ENCODE measurements around the gene MEMO1.
"Not testable (repeated sequence)": the region's sequence is repeated elsewhere in the genome, so short reads cannot be mapped to it uniquely, and the experiment has no call there.

MEMO1 gene

DNA sequence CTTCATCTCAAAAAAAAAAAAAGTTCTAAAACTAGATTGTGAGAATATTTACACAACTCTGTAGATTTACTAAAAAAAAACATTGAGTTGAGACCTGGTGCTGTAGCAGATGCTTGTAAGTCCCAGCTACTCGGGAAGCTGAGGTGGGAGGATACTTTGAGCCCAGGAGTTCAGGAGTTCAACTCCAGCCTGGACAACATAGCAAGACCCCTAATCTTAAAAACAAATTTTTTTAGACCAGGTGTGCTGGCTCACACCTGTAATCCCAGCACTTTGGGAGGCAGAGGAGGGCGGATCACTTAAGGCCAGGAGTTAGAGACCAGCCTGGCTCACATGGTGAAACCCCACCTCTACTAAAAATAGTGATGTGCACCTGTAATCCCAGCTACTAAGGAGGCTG lies 108.9 kb downstream of the MEMO1 start:
- no peak for DNase-seq

DNA sequence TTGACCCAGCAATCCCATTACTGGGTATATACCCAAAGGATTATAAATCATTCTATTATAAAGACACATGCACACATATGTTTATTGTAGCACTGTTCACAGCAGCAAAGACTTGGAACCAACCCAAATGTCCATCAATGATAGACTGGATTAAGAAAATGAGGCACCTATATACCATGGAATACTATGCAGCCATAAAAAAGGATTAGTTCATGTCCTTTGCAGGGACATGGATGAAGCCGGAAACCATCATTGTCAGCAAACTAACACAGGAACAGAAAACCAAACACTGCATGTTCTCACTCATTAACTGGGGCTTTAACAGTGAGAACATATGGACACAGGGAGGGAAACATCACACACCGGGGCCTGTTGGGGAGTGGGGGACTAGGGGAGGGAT lies 110.7 kb downstream of the MEMO1 start:
- not testable (repeated sequence) for DNase-seq

DNA sequence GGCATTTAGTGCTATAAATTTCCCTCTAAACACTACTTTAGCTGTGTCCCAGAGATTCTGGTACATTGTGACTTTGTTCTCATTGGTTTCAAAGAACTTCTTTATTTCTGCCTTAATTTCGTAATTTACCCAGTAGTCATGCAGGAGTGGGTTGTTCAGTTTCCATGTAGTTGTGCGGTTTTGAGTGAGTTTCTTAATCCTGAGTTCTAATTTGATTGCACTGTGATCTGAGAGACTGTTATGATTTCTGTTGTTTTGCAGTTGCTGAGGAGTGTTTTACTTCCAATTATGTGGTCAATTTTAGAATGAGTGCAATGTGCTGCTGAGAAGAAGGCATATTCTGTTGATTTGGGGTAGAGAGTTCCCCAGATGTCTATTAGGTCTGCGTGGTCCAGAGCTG lies 112.5 kb downstream of the MEMO1 start:
- not testable (repeated sequence) for DNase-seq

DNA sequence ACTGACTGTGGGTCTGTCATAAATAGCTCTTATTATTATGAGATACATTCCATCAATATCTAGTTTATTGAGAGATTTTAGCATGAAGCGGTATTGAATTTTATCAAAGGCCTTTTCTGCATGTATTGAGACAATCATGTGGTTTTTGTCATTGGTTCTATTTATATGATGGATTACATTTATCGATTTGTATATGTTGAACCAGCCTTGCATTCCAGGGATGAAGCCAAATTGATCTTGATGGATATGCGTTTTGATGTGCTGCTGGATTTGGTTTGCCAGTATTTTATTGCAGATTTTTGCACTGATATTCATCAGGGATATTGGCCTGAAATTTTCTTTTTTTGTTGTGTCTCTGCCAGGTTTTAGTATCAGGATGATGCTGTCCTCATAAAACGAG lies 113.5 kb downstream of the MEMO1 start:
- DNase-seq: not testable (repeated sequence)

DNA sequence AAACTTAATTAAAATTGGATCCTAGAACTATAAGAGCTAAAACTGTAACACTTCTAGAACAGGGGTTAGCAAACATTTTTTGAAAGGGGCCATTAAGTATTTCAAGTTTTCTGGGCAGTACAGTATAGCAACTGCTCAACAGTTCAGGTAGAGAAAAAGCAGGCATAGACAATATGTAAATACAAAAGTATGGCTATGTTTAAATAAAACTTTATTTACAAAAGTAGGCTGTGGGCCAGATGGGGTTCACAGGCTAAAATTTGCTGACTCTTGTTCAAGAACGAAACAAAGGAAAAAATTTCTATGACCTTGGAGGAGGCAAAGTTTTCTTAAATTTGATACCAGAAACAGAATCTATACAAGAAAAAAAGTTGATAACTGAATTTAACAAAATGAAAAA lies 114.5 kb downstream of the MEMO1 start:
- no peak for DNase-seq

DNA sequence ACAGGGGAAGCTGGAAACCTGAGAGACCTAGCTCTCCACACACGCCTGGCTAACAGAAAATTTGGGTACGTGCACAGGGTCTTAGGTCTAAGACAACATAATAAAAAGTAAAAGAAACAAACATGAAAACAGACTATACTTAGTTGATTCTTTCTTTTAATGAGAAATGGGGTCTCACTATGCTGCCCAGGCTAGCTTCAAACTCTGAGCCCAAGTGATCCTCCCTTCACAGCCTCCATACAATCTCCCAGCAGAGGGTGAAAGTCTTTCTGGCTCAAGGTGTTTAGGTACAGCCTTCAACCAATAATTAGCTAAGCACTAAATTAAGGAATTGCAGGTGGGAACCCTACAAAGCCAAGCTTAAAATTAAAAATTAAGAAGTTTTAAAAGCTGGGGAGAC lies 116.2 kb downstream of the MEMO1 start:
- no peak for DNase-seq

DNA sequence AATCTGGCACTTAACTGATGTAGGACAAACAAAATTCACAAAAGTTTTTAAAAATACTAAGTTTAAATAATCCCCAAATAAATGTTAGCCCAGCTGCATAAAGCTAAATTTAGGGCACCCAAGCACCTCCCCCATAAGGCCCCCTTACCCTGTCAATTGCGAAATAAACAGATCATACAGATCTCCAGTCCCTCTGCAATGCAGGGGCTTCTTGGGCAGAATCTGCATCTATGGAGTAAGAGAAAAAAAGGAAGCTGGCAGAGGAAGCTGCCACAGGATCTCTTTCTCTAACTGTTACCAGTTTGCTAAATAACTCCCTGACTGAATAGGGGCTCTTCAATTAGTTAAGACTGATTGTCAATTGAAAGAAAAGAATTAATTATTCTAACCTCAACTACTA lies 117.7 kb downstream of the MEMO1 start:
- no peak for DNase-seq

DNA sequence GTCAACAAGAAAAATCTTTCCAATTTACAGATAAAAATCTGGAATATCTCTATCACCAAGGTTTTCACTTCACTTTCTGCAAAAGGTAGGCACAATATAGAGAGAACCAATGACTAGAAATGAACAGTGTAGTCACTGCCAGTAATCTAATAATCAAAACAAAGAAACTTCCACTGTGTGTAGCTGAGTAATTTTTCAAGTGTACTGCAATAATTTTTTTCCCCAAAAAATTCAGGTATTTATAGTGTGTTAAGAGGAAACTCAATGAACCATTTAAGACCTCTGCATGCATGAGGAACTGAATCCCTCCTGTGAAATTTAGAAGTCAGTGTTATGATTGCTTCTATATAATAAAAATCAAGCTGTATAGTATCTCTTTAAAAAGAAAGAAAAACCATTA lies 121.8 kb downstream of the MEMO1 start:
- no peak for DNase-seq

DNA sequence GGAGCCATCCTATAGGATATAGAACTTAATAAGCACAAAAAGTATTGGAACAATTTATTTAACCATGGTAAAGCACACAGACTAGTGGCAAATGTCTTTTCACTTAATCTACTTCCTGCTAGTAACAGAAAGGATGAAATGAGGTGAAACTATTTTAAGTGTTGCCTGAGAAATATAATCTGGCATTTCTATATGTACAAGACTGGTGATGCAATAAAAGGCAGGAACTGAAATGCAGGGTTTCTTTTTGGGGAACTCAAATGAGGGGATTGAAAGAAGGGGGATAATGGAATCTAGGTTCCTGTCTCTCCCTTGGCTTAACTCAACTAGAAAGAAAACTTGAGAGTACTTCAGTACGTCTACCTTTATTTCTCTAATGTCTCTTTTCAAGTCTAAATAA lies 122.3 kb downstream of the MEMO1 start:
- no peak for DNase-seq

DNA sequence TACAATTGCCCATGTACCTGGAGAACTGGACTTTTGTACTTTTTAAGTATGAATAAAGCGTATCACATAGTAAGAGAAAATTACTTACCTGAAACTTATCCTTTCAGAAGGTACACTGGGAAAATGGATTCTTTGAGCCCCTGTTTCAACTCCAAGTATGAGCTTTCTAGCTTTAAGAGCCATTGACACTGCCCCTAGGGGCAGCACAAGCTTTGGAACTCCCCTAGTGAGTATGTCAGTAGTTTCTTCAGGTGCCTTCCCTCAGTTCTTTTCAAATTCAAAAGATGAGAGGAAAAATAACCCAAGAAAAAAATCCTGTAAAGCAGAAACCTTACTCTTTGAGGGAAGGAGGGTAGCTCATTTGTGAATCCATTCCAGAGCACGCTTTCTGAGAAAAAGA lies 124.1 kb downstream of the MEMO1 start:
- DNase-seq: no peak

DNA sequence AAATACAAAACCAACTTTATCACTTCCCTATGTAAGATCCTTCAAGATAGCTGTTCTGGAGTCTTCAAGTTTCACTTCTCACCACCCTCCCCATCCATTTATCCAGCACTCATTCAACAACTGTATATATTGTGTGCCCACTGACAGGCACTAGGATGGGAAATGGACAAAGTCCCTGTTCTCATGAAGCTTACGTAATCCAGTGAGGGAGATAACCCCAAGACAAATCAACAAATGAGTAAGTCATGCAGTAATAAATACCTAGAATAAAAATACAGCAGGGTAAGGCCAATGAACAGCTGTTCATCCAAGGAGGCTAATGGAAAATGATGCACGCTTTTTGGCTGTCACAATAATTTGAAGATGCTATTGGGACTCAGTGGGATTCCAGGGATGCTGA lies 133.8 kb downstream of the MEMO1 start:
- DNase-seq: no peak

DNA sequence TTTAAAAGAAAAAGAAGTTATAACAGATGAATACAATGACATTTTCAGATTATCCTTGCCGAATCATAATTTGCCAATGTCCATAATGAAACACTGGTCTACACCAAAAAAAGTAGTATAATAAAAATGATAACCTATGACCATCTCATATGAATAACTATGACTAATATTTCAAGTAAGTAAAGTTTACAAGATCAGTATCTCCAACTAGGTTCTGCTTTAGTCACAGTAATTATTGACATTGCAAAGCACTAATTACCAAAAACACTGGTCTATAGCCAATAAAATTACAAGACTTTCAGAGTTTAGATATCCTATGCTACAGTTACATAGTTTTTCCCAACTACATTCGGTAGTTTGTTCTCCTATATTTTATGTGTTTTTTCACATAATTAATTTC lies 136.7 kb downstream of the MEMO1 start:
- no peak for DNase-seq

DNA sequence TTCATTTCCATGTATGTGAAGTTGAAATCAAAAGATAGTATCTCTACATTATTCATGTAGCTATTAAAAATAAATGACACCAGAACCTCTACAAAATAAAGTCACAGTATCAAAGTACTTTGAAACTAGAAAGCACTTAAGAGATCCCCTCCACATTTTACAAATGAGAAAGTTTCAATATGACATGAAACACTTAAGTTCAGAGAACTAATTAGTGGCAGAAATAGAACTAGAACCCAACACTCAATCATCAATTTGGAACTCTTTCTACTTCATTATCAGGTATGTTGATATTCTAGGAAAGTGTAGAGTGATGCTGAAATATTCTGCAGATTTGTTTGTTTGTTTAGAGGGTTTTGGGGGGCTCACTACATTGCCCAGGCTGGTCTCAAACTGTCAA lies 145.6 kb downstream of the MEMO1 start:
- no peak for DNase-seq

DNA sequence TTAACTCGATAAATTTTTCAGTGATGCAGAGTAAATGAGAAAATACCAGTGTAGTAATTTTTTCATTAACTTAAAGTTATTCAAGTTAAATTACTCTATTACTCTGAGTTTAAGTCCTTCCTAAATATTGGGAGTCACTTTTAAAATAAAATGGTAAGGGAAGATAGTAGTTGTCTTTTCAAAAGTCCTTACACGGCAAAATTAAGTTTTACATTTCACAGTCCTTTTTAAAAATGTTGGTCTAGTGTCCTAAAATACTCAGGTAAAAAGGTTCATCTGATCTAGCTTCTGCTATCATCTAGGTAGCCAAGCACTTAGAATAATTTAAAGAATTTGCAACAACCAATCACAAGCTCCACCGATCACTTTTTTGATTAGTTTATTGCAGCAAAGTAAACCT lies 146.9 kb downstream of the MEMO1 start:
- no peak for DNase-seq

DNA sequence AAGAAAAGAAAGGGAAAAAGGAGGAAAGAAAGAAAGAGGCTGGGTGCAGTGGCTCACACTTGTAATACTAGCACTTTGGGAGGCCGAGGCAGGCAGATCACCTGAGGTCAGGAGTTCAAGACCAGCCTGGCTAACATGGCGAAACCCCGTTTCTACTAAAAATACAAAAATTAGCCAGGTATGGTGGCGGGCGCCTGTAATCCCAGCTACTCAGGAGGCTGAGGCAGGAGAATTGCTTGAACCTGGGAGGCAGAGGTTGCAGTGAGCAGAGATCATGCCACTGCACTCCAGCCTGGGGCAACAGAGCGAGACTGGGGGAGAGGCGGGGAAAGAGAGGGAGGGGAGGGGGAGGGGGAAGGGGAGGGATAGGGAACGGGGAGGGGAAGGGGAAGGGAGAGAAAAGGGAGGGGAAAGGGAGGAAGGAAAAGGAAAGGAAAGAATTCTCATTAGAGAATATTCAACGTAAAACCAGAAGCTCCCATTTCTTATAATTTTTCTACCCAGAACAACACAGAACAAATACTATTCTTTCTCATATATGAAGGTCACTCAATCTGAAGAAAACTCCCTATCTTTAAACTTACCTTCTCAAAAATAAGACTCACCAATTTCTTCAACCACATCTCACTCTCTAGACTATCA lies 147.7 kb downstream of the MEMO1 start:
- not testable (repeated sequence) for DNase-seq

DNA sequence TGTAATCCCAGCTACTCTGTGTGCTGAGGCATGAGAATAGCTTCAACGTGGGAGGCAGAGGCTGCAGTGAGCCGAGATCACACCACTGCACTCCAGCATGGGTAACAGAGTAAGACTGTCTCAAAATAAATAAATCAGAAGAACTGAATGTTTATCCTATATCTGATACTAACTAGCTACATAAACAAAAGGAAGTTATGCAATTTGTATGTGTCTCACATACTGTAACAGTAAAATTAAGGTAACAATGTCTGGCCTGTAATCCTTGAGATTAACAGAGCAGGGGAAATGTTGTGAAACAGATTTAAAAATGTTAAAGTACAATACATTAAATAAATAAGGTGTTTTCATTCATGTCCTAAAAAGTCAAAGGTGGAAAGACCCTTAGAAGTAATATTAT lies 150.8 kb downstream of the MEMO1 start:
- DNase-seq: no peak

DNA sequence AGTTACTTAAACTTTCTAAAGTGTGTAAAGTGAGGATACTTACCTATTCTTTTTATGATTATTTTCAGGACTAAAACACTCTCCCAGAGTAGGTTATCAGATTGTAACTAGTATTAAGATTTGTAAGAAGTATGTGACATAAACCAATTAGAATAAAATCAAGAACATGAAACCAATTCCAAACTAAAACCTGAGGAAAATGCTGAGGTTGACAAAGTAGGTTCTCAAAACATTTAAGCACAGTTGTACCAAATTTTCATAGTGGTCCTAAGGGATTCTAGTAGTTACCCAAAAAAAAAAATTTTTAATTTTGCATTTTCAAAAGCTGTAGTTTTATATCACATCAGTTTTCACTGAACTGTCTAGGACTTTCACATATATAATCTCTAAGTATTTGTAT lies 157.3 kb downstream of the MEMO1 start:
- no peak for DNase-seq

DNA sequence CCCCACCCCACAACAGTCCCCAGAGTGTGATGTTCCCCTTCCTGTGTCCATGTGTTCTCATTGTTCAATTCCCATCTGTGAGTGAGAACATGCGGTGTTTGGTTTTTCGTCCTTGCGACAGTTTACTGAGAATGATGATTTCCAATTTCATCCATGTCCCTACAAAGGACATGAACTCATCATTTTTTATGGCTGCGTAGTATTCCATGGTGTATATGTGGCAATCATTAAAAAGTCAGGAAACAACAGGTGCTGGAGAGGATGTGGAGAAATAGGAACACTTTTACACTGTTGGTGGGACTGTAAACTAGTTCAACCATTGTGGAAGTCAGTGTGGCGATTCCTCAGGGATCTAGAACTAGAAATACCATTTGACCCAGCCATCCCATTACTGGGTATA lies 168.7 kb downstream of the MEMO1 start:
- not testable (repeated sequence) for DNase-seq

DNA sequence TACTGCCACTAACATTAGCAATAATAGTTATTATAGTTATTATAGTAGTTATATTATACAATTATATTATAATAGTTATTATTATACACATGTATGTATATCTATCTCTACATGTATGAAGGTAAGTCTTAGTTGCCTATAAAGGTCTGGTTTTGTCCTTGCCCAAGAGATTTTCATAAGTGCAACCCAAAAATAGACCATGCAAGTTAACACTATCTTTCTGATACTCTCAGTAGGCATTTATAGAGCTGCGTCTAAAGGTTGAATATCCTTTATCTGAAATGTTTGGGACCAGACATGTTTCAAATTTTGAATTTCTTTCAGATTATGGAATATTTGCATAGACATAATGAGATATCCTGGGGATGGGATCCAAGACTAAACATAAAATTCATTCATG lies 175.4 kb downstream of the MEMO1 start:
- DNase-seq: no peak

DNA sequence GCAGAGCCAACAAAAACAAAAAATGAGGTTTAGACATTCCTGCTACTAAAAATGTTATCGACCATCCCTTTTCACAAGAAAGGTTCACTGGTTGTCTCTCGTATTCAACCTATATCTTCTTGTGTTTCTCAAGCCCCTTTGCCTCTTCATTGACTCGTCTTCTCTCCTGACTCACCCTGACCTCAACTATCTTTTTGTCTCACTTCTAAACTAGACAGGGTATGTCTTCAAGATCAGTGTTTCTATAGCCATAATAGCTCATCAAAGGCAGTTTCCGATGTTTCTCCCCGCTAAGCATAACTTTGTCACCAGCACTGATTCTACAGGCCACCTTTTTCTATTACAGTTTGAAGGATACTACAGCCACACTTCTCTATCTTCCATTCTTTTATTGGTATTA lies 178.4 kb downstream of the MEMO1 start:
- no peak for DNase-seq

DNA sequence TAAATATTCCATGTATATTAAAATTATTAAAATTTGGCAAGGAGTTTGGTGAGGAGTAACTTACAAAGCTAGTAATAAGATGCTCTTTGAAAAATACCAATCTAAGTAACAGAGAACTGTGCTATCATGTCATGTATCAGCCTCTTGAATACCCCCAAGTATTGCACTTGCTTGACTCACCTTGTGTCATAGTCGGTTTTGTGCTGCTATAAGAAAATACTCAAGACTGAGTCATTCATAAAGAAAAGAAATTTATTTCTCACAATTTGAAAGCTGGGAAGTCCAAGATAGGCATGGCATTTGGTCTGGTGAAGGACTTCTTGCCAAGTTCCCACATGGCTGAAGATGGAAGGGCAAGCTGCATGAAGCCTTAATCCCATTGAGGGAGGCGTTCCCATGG lies 179.2 kb downstream of the MEMO1 start:
- DNase-seq: no peak

DNA sequence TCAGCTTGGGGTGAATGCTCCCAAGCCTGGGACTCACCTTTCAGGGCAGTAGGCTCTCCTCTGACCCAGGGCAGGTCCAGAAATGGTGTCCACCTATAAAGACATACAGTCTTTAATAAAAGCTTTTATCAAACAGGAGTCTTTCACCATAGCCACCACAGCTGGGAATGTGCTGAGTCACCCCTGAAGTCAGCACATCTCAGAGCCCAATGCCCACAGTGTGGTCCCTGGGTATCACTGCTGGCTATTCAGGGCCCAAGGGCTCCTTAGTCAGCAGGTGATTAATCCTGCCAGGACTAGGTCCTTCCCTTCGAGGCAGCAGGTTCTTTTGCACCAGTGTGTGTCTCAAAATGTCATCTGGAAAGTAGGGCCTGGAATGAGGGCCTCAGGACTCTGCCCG lies 181.9 kb downstream of the MEMO1 start:
- DNase-seq: no peak

DNA sequence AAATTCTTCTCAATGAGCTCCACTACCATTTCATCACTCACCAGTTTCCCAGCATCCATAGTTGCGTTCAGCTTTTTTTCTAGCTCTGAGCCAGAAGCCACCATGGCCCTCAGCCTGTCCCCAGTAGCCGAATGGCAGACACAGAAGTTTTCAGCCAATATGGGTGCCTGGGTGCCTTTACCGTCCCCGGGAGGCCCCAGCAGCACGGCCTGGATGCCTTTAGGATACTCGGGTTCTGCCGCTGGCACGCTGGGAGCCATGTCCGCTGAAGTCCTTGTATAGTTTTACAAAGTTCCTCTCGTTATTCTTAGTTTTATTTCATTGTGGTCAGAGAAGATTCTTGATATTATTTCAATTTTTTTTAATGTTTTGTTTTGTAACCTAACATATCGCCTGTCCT lies 187.2 kb downstream of the MEMO1 start:
- DNase-seq: no peak

DNA sequence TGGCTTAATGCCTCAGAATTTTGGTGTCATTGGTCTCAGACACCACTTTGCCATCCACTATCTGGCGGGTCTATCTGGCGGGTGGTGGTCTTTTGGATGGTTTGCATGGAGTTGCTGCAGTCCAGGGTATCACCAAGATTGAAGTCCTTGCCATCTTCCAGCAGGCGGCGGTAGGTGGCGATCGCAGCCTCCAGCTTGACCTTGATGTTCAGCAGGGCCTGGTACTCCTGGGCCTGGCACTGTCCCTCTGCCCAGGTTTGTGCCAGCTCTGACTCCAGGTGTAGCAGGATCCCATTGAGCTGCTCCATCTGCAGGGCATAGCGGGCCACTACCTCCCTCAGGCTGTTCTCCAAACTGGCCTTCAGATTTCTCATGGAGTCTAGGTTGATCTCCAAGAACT lies 188.2 kb downstream of the MEMO1 start:
- no peak for DNase-seq
